HG03039 (cell line): ENCODE results near the gene TSC22D4.
"Not testable (repeated sequence)": the region's sequence is repeated elsewhere in the genome, so short reads cannot be mapped to it uniquely, and the experiment has no call there.

ENCODE experiments used
- ATAC-seq: cut with Tn5 transposase; IDR thresholded peaks from one replicate; pipeline ENCODE4 v1.9.1; 2021; ENCODE audit warnings: mild to moderate bottlenecking, moderate library complexity; ENCODE audit not compliant: unreplicated experiment

Gene TSC22D4

GRCh38 chr7:100447363-100447762 is 31.7 kb downstream of the TSC22D4 start:
- ATAC-seq = not testable (repeated sequence)

GRCh38 chr7:100446040-100446439 is 33.0 kb downstream of the TSC22D4 start:
- ATAC-seq = no peak

GRCh38 chr7:100444311-100445278 is 34.4 kb downstream of the TSC22D4 start:
- no peak for ATAC-seq

GRCh38 chr7:100443096-100443840 is 35.7 kb downstream of the TSC22D4 start:
- ATAC-seq = no peak

GRCh38 chr7:100441641-100442535 is 37.1 kb downstream of the TSC22D4 start:
- no peak for ATAC-seq

GRCh38 chr7:100439244-100439643 is 39.8 kb downstream of the TSC22D4 start:
- ATAC-seq = not testable (repeated sequence)

- not testable (repeated sequence) for ATAC-seq
Measured at GRCh38 chr7:100438731-100439130, 40.3 kb downstream of the TSC22D4 start.

- ATAC-seq = no peak
Measured at GRCh38 chr7:100438172-100438571, 40.8 kb downstream of the TSC22D4 start.

GRCh38 chr7:100437150-100438100 is 41.6 kb downstream of the TSC22D4 start:
- no peak for ATAC-seq

- ATAC-seq = peak; percentile 23
Measured at GRCh38 chr7:100435401-100436304, 43.4 kb downstream of the TSC22D4 start.

- ATAC-seq = no peak
Measured at GRCh38 chr7:100434297-100435144, 44.5 kb downstream of the TSC22D4 start.

GRCh38 chr7:100433592-100434296 is 45.3 kb downstream of the TSC22D4 start:
- no peak for ATAC-seq

- no peak for ATAC-seq
Measured at GRCh38 chr7:100433276-100433591, 45.8 kb downstream of the TSC22D4 start.

- ATAC-seq = no peak
Measured at GRCh38 chr7:100432621-100433275, 46.3 kb downstream of the TSC22D4 start.

GRCh38 chr7:100432053-100432452 is 47.0 kb downstream of the TSC22D4 start:
- ATAC-seq = no peak

- ATAC-seq = no peak
Measured at GRCh38 chr7:100431286-100431735, 47.7 kb downstream of the TSC22D4 start.
